Activated T-helper 1 cell treated with anti-CD3 and anti-CD28 coated beads, Interleukin-12 subunit alpha, Interleukin-12 subunit beta, Interleukin-2, Interleukin-4 antibody, amounts not matched to agents 30 ng/mL and 10 ng/mL and 1 ng/mL, durations not matched to agents 14 hours and 24 hours and 36 hours (primary cell): ENCODE measurements around the gene BORCS5. TPM values are rescaled to one million over a fixed set of nuclear protein-coding genes. Genes with fewer than 3 reads are reported as not detected.

Experiments
- DNase-seq: peaks from one replicate; pipeline ENCODE4 v3.0.0; 2021; ENCODE audit warnings: low spot score
- H3K27ac Mint-ChIP-seq: one replicate; pipeline ENCODE4 v1.8.0; 2021; ENCODE audit warnings: mild to moderate bottlenecking, mixed read lengths
- H3K27me3 Mint-ChIP-seq: one replicate; pipeline ENCODE4 v1.8.0; 2022; ENCODE audit warnings: mild to moderate bottlenecking, moderate library complexity, mixed read lengths; ENCODE audit not compliant: insufficient read depth
- H3K36me3 Mint-ChIP-seq: one replicate; pipeline ENCODE4 v1.8.0; 2021; ENCODE audit warnings: low read depth, mixed read lengths
- H3K4me1 Mint-ChIP-seq: one replicate; pipeline ENCODE4 v1.8.0; 2021; ENCODE audit warnings: low read depth, mixed read lengths
- H3K4me3 Mint-ChIP-seq: one replicate; pipeline ENCODE4 v1.8.0; 2021; ENCODE audit warnings: mild to moderate bottlenecking, moderate library complexity, mixed read lengths
- H3K9me3 Mint-ChIP-seq: one replicate; pipeline ENCODE4 v1.8.0; 2021; ENCODE audit warnings: mixed read lengths
- intact Hi-C: fragments of 100-400 bp; cut with micrococcal nuclease; formaldehyde crosslinking; loops from one replicate; pipeline ENCODE4 v1.15.1; 2024
- total RNA-seq: library from RNA; stranded (reverse); gene quantifications from 2 replicates; pipeline ENCODE4 v1.2.3, GENCODE V29; 2022

Gene BORCS5
- total RNA-seq, 1 donor from 2014 or later: 39.6 TPM

- no peak for DNase-seq
- Mint-ChIP-seq H3K9me3 (peaks cover 4% of the 10 kb centered on the region), H3K27me3 (no peaks in the 10 kb centered on the region), H3K4me3 (no peak overlapping the region), H3K4me1 (peaks cover 60% of the 10 kb centered on the region), H3K27ac (peak overlapping the region; percentile 71), H3K36me3 (peaks cover 23% of the 10 kb centered on the region)
- intact Hi-C loops: loop anchor here (2.0 kb wide), 1 partner anchor 315 kb away; the partner anchor contains the start of gene GPR19
These were observed 25.1 kb downstream of the BORCS5 start for GRCh38 chr12:12381982-12382381.

GRCh38 chr12:12384571-12385340, 27.9 kb downstream of the BORCS5 start:
- peak; percentile 55 for DNase-seq
- Mint-ChIP-seq H3K9me3 (peaks cover 4% of the 10 kb centered on the region), H3K27ac (peak overlapping the region; percentile 91), H3K27me3 (no peaks in the 10 kb centered on the region), H3K4me1 (peaks cover 51% of the 10 kb centered on the region), H3K4me3 (peak overlapping the region; percentile 34), H3K36me3 (peaks cover 16% of the 10 kb centered on the region)
- intact Hi-C loops: loop anchor here (1.0 to 2.0 kb wide), 2 partner anchors 90 to 199 kb away; no protein-coding TSS in a partner anchor

- Mint-ChIP-seq H3K27ac (peak overlapping the region; percentile 58), H3K4me3 (no peak overlapping the region), H3K4me1 (peaks cover 35% of the 10 kb centered on the region), H3K36me3 (peaks cover 15% of the 10 kb centered on the region), H3K9me3 (peaks cover 4% of the 10 kb centered on the region), H3K27me3 (no peaks in the 10 kb centered on the region)
- intact Hi-C loops: no loop called here
- DNase-seq: no peak
These were observed 30.6 kb downstream of the BORCS5 start for GRCh38 chr12:12387501-12387900.

- no peak for DNase-seq
- H3K9me3 Mint-ChIP-seq: no peaks in the 10 kb centered on the region
- H3K4me1 Mint-ChIP-seq: peaks cover 10% of the 10 kb centered on the region
- intact Hi-C loops: no loop called here
- H3K36me3 Mint-ChIP-seq: peaks cover 18% of the 10 kb centered on the region
- no peak overlapping the region for H3K27ac Mint-ChIP-seq
- H3K27me3 Mint-ChIP-seq: no peaks in the 10 kb centered on the region
- H3K4me3 Mint-ChIP-seq: no peak overlapping the region
These were observed 35.5 kb downstream of the BORCS5 start for GRCh38 chr12:12392413-12392812.

- no peak overlapping the region for H3K4me3 Mint-ChIP-seq
- no peaks in the 10 kb centered on the region for H3K27me3 Mint-ChIP-seq
- H3K27ac Mint-ChIP-seq: no peak overlapping the region
- intact Hi-C loops: no loop called here
- H3K9me3 Mint-ChIP-seq: no peaks in the 10 kb centered on the region
- peaks cover 10% of the 10 kb centered on the region for H3K4me1 Mint-ChIP-seq
- H3K36me3 Mint-ChIP-seq: peaks cover 21% of the 10 kb centered on the region
- DNase-seq: no peak
These were observed 36.3 kb downstream of the BORCS5 start for GRCh38 chr12:12393171-12393570.

- H3K27ac Mint-ChIP-seq: no peak overlapping the region
- intact Hi-C loops: loop anchor here (5.0 kb wide), 1 partner anchor 36 kb away; no protein-coding TSS in a partner anchor
- peaks cover 27% of the 10 kb centered on the region for H3K36me3 Mint-ChIP-seq
- no peak overlapping the region for H3K4me3 Mint-ChIP-seq
- H3K27me3 Mint-ChIP-seq: no peaks in the 10 kb centered on the region
- H3K9me3 Mint-ChIP-seq: peaks cover 8% of the 10 kb centered on the region
- no peak for DNase-seq
- H3K4me1 Mint-ChIP-seq: peaks cover 30% of the 10 kb centered on the region
These were observed 39.8 kb downstream of the BORCS5 start for GRCh38 chr12:12396694-12397093.

GRCh38 chr12:12397184-12397583, 40.3 kb downstream of the BORCS5 start:
- peaks cover 31% of the 10 kb centered on the region for H3K4me1 Mint-ChIP-seq
- no peaks in the 10 kb centered on the region for H3K27me3 Mint-ChIP-seq
- H3K36me3 Mint-ChIP-seq: peaks cover 28% of the 10 kb centered on the region
- H3K4me3 Mint-ChIP-seq: no peak overlapping the region
- DNase-seq: no peak
- H3K9me3 Mint-ChIP-seq: peaks cover 8% of the 10 kb centered on the region
- H3K27ac Mint-ChIP-seq: no peak overlapping the region
- intact Hi-C loops: loop anchor here (5.0 kb wide), 1 partner anchor 35 kb away; no protein-coding TSS in a partner anchor

- no peak overlapping the region for H3K27ac Mint-ChIP-seq
- intact Hi-C loops: loop anchor here (5.0 kb wide), 1 partner anchor 34 kb away; no protein-coding TSS in a partner anchor
- DNase-seq: no peak
- no peaks in the 10 kb centered on the region for H3K27me3 Mint-ChIP-seq
- no peak overlapping the region for H3K4me3 Mint-ChIP-seq
- peaks cover 31% of the 10 kb centered on the region for H3K36me3 Mint-ChIP-seq
- H3K4me1 Mint-ChIP-seq: peaks cover 42% of the 10 kb centered on the region
- peaks cover 8% of the 10 kb centered on the region for H3K9me3 Mint-ChIP-seq
These were observed 41.4 kb downstream of the BORCS5 start for GRCh38 chr12:12398026-12398859.

GRCh38 chr12:12399161-12399560, 42.3 kb downstream of the BORCS5 start:
- no peak overlapping the region for H3K4me3 Mint-ChIP-seq
- peaks cover 35% of the 10 kb centered on the region for H3K36me3 Mint-ChIP-seq
- H3K27me3 Mint-ChIP-seq: no peaks in the 10 kb centered on the region
- H3K4me1 Mint-ChIP-seq: peaks cover 51% of the 10 kb centered on the region
- H3K9me3 Mint-ChIP-seq: peaks cover 8% of the 10 kb centered on the region
- intact Hi-C loops: loop anchor here (5.0 kb wide), 1 partner anchor 33 kb away; no protein-coding TSS in a partner anchor
- DNase-seq: no peak
- H3K27ac Mint-ChIP-seq: no peak overlapping the region

- peaks cover 37% of the 10 kb centered on the region for H3K36me3 Mint-ChIP-seq
- intact Hi-C loops: loop anchor here (5.0 kb wide), 1 partner anchor 32 kb away; no protein-coding TSS in a partner anchor
- DNase-seq: no peak
- no peaks in the 10 kb centered on the region for H3K27me3 Mint-ChIP-seq
- H3K4me3 Mint-ChIP-seq: no peak overlapping the region
- H3K27ac Mint-ChIP-seq: no peak overlapping the region
- H3K9me3 Mint-ChIP-seq: peaks cover 8% of the 10 kb centered on the region
- peaks cover 58% of the 10 kb centered on the region for H3K4me1 Mint-ChIP-seq
These were observed 43.0 kb downstream of the BORCS5 start for GRCh38 chr12:12399776-12400305.

GRCh38 chr12:12400793-12401192, 43.9 kb downstream of the BORCS5 start:
- intact Hi-C loops: no loop called here
- peak overlapping the region; percentile 31 for H3K27ac Mint-ChIP-seq
- H3K9me3 Mint-ChIP-seq: peaks cover 8% of the 10 kb centered on the region
- H3K4me1 Mint-ChIP-seq: peaks cover 61% of the 10 kb centered on the region
- no peak for DNase-seq
- peaks cover 37% of the 10 kb centered on the region for H3K36me3 Mint-ChIP-seq
- no peaks in the 10 kb centered on the region for H3K27me3 Mint-ChIP-seq
- no peak overlapping the region for H3K4me3 Mint-ChIP-seq

- H3K27ac Mint-ChIP-seq: no peak overlapping the region
- DNase-seq: no peak
- peaks cover 36% of the 10 kb centered on the region for H3K36me3 Mint-ChIP-seq
- intact Hi-C loops: no loop called here
- H3K9me3 Mint-ChIP-seq: peaks cover 8% of the 10 kb centered on the region
- H3K4me3 Mint-ChIP-seq: no peak overlapping the region
- H3K4me1 Mint-ChIP-seq: peaks cover 58% of the 10 kb centered on the region
- H3K27me3 Mint-ChIP-seq: no peaks in the 10 kb centered on the region
These were observed 46.7 kb downstream of the BORCS5 start for GRCh38 chr12:12403264-12404248.
